GM10847 (cell line): ENCODE measurements around the gene NPTX2.

Source experiments
- POLR2A ChIP-seq: IDR thresholded peaks from 2 replicates; pipeline ENCODE4 v1.6.1; 2011; ENCODE audit not compliant: insufficient read length; ENCODE audit errors: extremely low read depth

Gene NPTX2

GRCh38 chr7:98630149-98630548 is 13.1 kb downstream of the NPTX2 start:
- TF ChIP-seq POLR2A = no peak

GRCh38 chr7:98630770-98631169 is 13.7 kb downstream of the NPTX2 start:
- no peak for TF ChIP-seq POLR2A

- TF ChIP-seq POLR2A = no peak
Measured at GRCh38 chr7:98638853-98639252, 21.8 kb downstream of the NPTX2 start.

- no peak for TF ChIP-seq POLR2A
Measured at GRCh38 chr7:98640375-98640774, 23.3 kb downstream of the NPTX2 start.

- TF ChIP-seq POLR2A = no peak
Measured at GRCh38 chr7:98641646-98642500, 24.8 kb downstream of the NPTX2 start.

GRCh38 chr7:98643236-98643985 is 26.3 kb downstream of the NPTX2 start:
- no peak for TF ChIP-seq POLR2A

GRCh38 chr7:98646465-98646864 is 29.4 kb downstream of the NPTX2 start:
- no peak for TF ChIP-seq POLR2A

GRCh38 chr7:98647326-98647725 is 30.2 kb downstream of the NPTX2 start:
- TF ChIP-seq POLR2A = no peak

- TF ChIP-seq POLR2A = no peak
Measured at GRCh38 chr7:98651760-98652159, 34.7 kb downstream of the NPTX2 start.

GRCh38 chr7:98653601-98654310 is 36.7 kb downstream of the NPTX2 start:
- no peak for TF ChIP-seq POLR2A

- no peak for TF ChIP-seq POLR2A
Measured at GRCh38 chr7:98654524-98655272, 37.6 kb downstream of the NPTX2 start.

GRCh38 chr7:98655611-98656010 is 38.5 kb downstream of the NPTX2 start:
- TF ChIP-seq POLR2A = no peak

- TF ChIP-seq POLR2A = no peak
Measured at GRCh38 chr7:98656899-98657298, 39.8 kb downstream of the NPTX2 start.

- no peak for TF ChIP-seq POLR2A
Measured at GRCh38 chr7:98657736-98658135, 40.7 kb downstream of the NPTX2 start.

GRCh38 chr7:98659756-98660155 is 42.7 kb downstream of the NPTX2 start:
- TF ChIP-seq POLR2A = no peak
